ENCODE results near the gene TMEM43.

DNA sequence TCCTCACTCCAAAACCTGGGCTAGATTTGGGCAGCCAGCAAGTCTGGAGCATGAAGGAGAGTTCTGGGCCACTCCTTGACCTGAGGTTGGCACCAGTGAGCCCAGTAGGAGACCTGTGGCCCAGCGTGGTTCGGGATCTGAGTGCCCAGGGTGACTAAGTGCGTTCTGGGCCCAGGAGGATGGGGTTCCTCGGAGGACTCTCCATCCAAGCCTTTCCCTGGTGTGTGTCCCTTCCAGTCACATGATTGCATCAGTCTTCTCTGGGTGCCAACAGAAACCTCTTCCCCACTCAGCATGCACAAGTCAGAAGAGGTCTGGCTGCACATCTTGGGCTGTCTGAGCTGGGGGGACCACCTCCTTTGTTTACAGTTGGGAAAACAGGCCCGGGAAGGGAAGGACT is 14.9 kb downstream of the TMEM43 start:
- TF ChIP-seq, protein P1, sequence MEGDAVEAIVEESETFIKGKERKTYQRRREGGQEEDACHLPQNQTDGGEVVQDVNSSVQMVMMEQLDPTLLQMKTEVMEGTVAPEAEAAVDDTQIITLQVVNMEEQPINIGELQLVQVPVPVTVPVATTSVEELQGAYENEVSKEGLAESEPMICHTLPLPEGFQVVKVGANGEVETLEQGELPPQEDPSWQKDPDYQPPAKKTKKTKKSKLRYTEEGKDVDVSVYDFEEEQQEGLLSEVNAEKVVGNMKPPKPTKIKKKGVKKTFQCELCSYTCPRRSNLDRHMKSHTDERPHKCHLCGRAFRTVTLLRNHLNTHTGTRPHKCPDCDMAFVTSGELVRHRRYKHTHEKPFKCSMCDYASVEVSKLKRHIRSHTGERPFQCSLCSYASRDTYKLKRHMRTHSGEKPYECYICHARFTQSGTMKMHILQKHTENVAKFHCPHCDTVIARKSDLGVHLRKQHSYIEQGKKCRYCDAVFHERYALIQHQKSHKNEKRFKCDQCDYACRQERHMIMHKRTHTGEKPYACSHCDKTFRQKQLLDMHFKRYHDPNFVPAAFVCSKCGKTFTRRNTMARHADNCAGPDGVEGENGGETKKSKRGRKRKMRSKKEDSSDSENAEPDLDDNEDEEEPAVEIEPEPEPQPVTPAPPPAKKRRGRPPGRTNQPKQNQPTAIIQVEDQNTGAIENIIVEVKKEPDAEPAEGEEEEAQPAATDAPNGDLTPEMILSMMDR (conservative IDR thresholded peaks at IDR 0.05 in 1 of 2, IDR thresholded peaks at IDR 0.05 in 1 of 2; ENCODE audit: extremely low read depth in 1 of 2, insufficient read depth in 1 of 2, low read depth in 1 of 2, low read length in 2 of 2), result no peak
- TF ChIP-seq EZH2 (IDR thresholded peaks at IDR 0.05; ENCODE audit: borderline replicate concordance, low read length), result no peak
